ENCODE data around the gene DNASE1.

DNASE1 gene

DNA sequence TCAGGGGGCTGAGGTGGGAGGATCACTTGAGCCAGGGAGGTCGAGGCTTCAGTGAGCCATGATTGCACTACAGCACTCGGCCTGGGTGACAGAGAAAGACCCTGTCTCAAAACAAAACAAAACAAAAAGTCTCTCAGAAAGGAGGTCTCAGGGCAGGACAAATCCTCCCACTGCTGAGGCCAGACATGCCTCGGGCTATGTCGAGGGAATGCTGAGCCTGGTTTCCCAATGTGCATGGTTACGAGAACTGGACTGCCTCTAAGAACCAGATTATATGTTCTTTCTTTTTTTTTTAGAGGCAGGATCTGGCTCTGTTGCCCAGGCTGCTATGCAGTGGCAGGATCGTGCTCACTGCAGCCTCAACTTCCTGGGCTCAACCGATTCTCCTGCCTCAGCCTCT is 35.2 kb downstream of the DNASE1 start:
- no peaks in the 10 kb centered on the region for H3K9me3 Mint-ChIP-seq
- no peak for DNase-seq (ENCODE audit: low spot score in 2 of 2)
- H3K27ac Mint-ChIP-seq = no peak overlapping the region

DNA sequence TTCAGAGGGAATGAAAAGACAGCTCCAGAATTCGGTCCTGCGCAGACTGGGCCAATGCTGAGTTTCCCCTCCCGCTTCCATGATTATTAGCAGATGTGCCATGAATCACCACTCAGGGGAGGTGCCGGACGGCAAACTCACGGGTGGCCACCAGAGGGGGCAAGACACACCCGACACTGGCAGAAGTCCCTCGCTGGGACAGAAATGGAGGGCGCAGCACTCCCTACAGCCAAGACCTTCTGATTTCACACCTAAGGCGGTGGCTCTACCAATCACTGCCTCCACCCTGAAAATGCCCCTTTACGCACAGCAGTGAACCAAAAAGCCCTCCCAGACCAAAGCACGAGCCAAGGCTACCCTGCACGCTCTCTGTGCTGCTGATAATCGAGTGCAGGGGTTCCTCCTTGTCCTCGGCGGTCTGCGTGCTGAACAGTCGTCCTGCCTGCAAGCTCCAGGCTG is 36.0 kb downstream of the DNASE1 start:
- Mint-ChIP-seq H3K4me3 (peak overlapping the region; percentile 45), H3K27ac (no peak overlapping the region), H3K4me1 (peaks cover 6% of the 10 kb centered on the region), H3K9me3 (no peaks in the 10 kb centered on the region), H3K36me3 (peaks cover 12% of the 10 kb centered on the region), H3K27me3 (no peaks in the 10 kb centered on the region)
- ATAC-seq (ENCODE audit: low read depth) (peak; percentile 99), DNase-seq (ENCODE audit: low spot score in 2 of 2) (peak; percentile 79 to 89)

More for the DNA sequence above, 35.2 kb downstream of the DNASE1 start:
- Mint-ChIP-seq H3K36me3 (peaks cover 11% of the 10 kb centered on the region), H3K4me3 (no peak overlapping the region), H3K27me3 (no peaks in the 10 kb centered on the region), H3K4me1 (peaks cover 6% of the 10 kb centered on the region)
- no peak for ATAC-seq (ENCODE audit: low read depth)

DNA sequence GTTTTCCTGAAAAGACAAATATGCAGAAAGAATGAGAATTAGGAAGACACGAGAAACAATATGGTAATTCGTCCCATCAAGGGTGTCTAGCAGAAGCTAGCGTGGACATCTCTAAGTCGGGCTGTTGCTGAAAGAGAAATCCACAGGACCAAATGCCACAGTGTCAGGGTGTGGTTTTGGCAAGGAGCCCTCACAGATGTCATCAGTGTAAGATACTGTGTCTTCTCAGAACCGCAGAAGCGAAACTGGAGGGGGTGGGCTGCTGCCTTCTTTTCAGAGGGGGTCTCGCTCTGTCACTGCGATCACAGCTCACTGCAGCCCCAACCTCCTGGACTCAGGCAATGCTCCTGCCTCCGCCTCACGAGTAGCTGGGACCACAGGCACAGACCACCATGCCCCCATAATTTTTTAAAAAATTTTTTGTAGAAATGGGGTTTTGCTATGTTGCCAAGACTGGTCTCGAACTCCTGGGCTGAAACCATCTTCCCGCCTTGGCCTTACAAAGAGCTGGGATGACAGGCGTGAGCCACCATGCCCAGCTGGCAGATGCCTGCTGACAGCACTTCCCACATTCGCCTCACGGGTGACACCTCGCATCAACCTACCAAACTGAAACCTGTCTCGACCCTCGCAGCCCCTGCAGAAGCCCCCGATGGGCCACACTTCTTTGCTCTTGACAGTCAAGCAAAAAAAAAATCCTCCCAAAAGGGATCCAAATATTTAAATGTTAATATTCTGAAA is 36.7 kb downstream of the DNASE1 start:
- H3K4me3 Mint-ChIP-seq = peak overlapping the region; percentile 45
- no peaks in the 10 kb centered on the region for H3K9me3 Mint-ChIP-seq
- H3K27me3 Mint-ChIP-seq = no peaks in the 10 kb centered on the region
- H3K4me1 Mint-ChIP-seq = peaks cover 8% of the 10 kb centered on the region
- H3K27ac Mint-ChIP-seq = no peak overlapping the region
- ATAC-seq (ENCODE audit: low read depth) (no peak), DNase-seq (ENCODE audit: low spot score in 2 of 2) (no peak)
- H3K36me3 Mint-ChIP-seq = peaks cover 12% of the 10 kb centered on the region

- DNase-seq (ENCODE audit: low spot score in 2 of 2) (no peak), ATAC-seq (ENCODE audit: low read depth) (no peak)
- Mint-ChIP-seq H3K27ac (no peak overlapping the region), H3K36me3 (peaks cover 12% of the 10 kb centered on the region), H3K4me1 (peaks cover 8% of the 10 kb centered on the region), H3K4me3 (no peak overlapping the region), H3K27me3 (no peaks in the 10 kb centered on the region), H3K9me3 (no peaks in the 10 kb centered on the region)
Measured at GRCh38 chr16:3691761-3692160, 37.3 kb downstream of the DNASE1 start.

GRCh38 chr16:3694051-3694450 is 39.6 kb downstream of the DNASE1 start:
- DNase-seq (ENCODE audit: low spot score in 2 of 2) = no peak
- Mint-ChIP-seq H3K4me1 (peaks cover 8% of the 10 kb centered on the region), H3K27me3 (no peaks in the 10 kb centered on the region), H3K9me3 (no peaks in the 10 kb centered on the region), H3K36me3 (peaks cover 4% of the 10 kb centered on the region), H3K4me3 (no peak overlapping the region), H3K27ac (no peak overlapping the region)
- ATAC-seq (ENCODE audit: low read depth) = no peak

GRCh38 chr16:3695610-3696369 is 41.3 kb downstream of the DNASE1 start:
- DNase-seq (ENCODE audit: low spot score in 2 of 2) (no peak), ATAC-seq (ENCODE audit: low read depth) (no peak)
- H3K4me1 Mint-ChIP-seq = peaks cover 3% of the 10 kb centered on the region
- H3K36me3 Mint-ChIP-seq = peaks cover 4% of the 10 kb centered on the region
- H3K27ac Mint-ChIP-seq = no peak overlapping the region
- no peak overlapping the region for H3K4me3 Mint-ChIP-seq
- H3K27me3 Mint-ChIP-seq = no peaks in the 10 kb centered on the region
- no peaks in the 10 kb centered on the region for H3K9me3 Mint-ChIP-seq

- no peaks in the 10 kb centered on the region for H3K9me3 Mint-ChIP-seq
- peaks cover 4% of the 10 kb centered on the region for H3K36me3 Mint-ChIP-seq
- no peak for DNase-seq (ENCODE audit: low spot score in 2 of 2)
- ATAC-seq (ENCODE audit: low read depth) = no peak
- peaks cover 2% of the 10 kb centered on the region for H3K4me1 Mint-ChIP-seq
- no peaks in the 10 kb centered on the region for H3K27me3 Mint-ChIP-seq
- no peak overlapping the region for H3K4me3 Mint-ChIP-seq
- no peak overlapping the region for H3K27ac Mint-ChIP-seq
Measured at GRCh38 chr16:3696425-3697218, 42.1 kb downstream of the DNASE1 start.

DNA sequence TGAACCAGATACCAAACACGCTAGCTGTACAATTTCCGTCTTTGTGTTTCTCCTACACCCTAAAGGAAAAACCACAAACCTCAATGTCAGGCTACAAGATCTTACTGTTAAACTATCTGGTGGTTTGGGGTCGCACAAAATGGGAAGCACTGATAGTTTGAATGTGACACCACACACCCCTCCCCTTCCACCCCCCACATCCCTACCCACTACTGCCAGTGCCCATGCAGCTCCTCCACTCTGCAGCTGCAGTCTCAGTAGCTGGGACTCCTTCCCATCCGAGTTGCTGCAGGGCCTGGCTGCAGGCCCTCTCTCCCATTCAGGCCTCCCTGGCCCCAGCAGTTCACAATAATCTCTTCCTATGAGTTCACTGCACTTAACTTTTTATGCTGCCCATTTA is 44.5 kb downstream of the DNASE1 start:
- Mint-ChIP-seq H3K9me3 (no peaks in the 10 kb centered on the region), H3K4me3 (no peak overlapping the region), H3K27me3 (no peaks in the 10 kb centered on the region), H3K36me3 (peaks cover 6% of the 10 kb centered on the region), H3K27ac (no peak overlapping the region), H3K4me1 (peaks cover 2% of the 10 kb centered on the region)
- DNase-seq (ENCODE audit: low spot score in 2 of 2) (no peak), ATAC-seq (ENCODE audit: low read depth) (no peak)

- Mint-ChIP-seq H3K27me3 (no peaks in the 10 kb centered on the region), H3K27ac (no peak overlapping the region), H3K4me1 (peaks cover 3% of the 10 kb centered on the region), H3K36me3 (peaks cover 2% of the 10 kb centered on the region), H3K4me3 (no peak overlapping the region), H3K9me3 (no peaks in the 10 kb centered on the region)
- DNase-seq (ENCODE audit: low spot score in 2 of 2) = no peak
- no peak for ATAC-seq (ENCODE audit: low read depth)
Measured at GRCh38 chr16:3701531-3701930, 47.0 kb downstream of the DNASE1 start.

- Mint-ChIP-seq H3K4me3 (no peak overlapping the region), H3K36me3 (peaks cover 2% of the 10 kb centered on the region), H3K27me3 (no peaks in the 10 kb centered on the region), H3K27ac (no peak overlapping the region), H3K9me3 (no peaks in the 10 kb centered on the region), H3K4me1 (peaks cover 3% of the 10 kb centered on the region)
- ATAC-seq (ENCODE audit: low read depth) = no peak
- no peak for DNase-seq (ENCODE audit: low spot score in 2 of 2)
Measured at GRCh38 chr16:3702082-3702481, 47.6 kb downstream of the DNASE1 start.

DNA sequence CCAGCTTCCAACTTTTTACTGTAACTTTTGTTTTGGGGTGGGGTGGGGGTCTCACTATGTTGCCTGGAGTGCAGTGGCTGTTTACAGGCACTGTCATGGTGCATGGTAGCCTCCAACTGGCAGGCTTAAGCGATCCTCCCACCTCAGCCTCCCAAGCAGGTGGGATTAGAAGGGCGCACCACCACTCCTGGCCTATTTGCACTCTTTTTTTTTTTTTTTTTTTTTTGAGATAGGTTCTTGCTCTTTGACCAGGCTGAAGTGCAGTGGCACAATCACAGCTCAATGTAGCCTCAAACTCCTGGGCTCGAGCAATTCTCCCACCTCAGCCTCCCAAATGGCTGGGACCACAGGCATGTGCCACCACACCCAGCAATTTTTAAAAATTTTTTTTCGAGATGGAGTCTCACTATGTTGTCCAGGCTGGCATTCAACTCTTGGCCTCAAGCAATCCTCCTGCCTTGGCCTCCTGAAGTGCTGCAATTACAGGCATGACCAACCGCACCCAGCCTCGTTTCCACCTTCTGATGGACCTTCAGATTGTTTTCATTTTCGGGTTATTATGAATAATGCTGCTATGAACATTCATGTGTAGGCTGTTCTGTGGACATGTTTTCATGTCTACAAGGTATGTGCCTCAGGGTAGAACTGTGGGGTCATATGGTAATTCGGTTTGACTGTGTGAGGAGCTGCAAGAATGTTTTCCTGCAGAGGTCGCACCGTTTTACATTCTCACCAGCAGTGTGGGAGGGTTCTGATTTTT is 51.9 kb downstream of the DNASE1 start:
- DNase-seq (ENCODE audit: low spot score in 2 of 2) = no peak
- Mint-ChIP-seq H3K27me3 (no peaks in the 10 kb centered on the region), H3K4me1 (peaks cover 3% of the 10 kb centered on the region), H3K4me3 (no peak overlapping the region), H3K36me3 (peaks cover 2% of the 10 kb centered on the region), H3K9me3 (no peaks in the 10 kb centered on the region), H3K27ac (no peak overlapping the region)
- no peak for ATAC-seq (ENCODE audit: low read depth)

Data from memory B cell (primary cell).